Type B pancreatic cell (in vitro differentiated cells): Measurements from ENCODE around the gene SPEN. TPM values are rescaled to one million over a fixed set of nuclear protein-coding genes. Genes with fewer than 3 reads are reported as not detected.

Experiments
- DNase-seq: peaks from one replicate; pipeline ENCODE4 v3.0.0; 2021; ENCODE audit warnings: mixed read lengths; ENCODE audit not compliant: unreplicated experiment; ENCODE audit errors: extremely low spot score
- H3K27ac Mint-ChIP-seq: 2 replicates; pipeline ENCODE4 v1.8.0; 2021; ENCODE audit warnings: mild to moderate bottlenecking, mixed read lengths
- H3K27me3 Mint-ChIP-seq: 2 replicates; pipeline ENCODE4 v1.8.0; 2021; ENCODE audit warnings: mixed read lengths
- H3K36me3 Mint-ChIP-seq: 2 replicates; pipeline ENCODE4 v1.8.0; 2021; ENCODE audit warnings: mixed read lengths
- H3K4me1 Mint-ChIP-seq: one replicate; pipeline ENCODE4 v1.8.0; 2021; ENCODE audit warnings: mixed read lengths; ENCODE audit not compliant: unreplicated experiment
- H3K4me3 Mint-ChIP-seq: 2 replicates; pipeline ENCODE4 v1.8.0; 2021; ENCODE audit warnings: mild to moderate bottlenecking, mixed read lengths
- H3K9me3 Mint-ChIP-seq: 2 replicates; pipeline ENCODE4 v1.8.0; 2021; ENCODE audit warnings: mixed read lengths
- total RNA-seq: library from RNA; stranded (reverse); gene quantifications from 2 replicates; pipeline ENCODE4 v1.2.1, GENCODE V29; 2021; ENCODE audit warnings: low replicate concordance
- TF ChIP-seq, protein P1 (sequence below): fragments of 200-600 bp; sonication (generic); conservative IDR thresholded peaks from 2 replicates; pipeline ENCODE4 v1.5.0; 2021; ENCODE audit warnings: antibody characterized with exemption, mild to moderate bottlenecking

The SPEN gene
- total RNA-seq, 1 donor from 2014 or later: 66.5 TPM

DNA sequence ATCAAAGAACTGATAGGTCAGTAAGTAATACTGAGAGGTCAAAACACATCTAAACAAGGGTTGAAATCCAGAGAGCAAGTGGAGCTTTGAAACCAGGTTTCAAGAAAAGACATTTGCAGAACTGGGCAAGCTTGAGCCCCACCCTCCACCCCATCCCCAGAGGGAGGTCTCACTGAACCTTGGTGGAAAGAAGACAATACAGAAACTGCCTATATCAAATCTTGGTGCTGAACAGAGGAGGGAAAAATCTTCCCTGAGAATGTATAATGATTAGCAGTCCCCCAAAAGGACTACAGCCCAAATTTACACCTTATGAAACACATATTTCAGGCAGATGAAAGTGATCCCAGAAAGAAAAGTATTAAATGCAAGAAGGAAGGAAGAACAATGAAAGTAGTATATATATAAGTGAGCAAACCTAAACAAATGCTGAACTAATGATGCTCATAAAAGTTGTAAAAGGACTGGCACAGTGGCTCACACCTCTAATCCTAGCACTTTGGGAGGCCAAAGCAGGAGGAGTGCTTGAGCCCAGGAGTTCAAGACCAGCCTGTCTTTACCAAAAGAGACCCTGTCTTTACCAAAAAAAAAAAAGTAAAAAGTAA lies 116.0 kb downstream of the SPEN start:
- H3K27ac Mint-ChIP-seq: no peak overlapping the region
- peaks cover 41% of the 10 kb centered on the region for H3K4me1 Mint-ChIP-seq
- no peak overlapping the region for H3K4me3 Mint-ChIP-seq

DNA sequence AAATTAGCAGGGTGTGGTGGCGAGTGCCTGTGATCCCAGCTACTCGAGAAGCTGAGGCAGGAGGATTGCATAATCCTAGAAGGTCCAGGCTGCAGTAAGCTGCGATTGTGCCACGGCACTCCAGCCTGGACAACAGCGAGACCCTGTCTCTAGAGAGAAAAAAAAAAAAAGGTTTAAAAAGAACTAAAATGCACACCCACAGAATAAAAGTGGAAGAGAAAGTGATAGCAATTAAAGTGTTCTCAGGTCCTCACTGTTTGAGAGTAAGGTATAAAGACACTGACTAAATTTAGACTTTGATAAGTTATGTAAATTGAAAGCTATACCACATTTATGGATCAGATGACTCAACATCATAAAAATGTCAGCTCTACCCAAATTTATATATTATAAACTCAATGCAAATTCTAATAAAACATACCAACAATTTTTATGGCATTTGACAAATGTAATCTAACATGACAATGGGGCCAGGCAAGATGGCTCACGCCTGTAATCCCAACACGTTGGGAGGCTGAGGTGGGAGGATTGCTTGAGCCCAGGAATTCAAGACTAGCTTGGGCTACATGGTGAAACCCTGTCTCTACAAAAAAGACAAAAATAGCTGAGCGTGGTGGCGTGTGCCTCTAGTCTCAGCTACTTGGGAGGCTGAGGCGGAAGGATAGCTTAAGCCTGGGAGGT lies 116.6 kb downstream of the SPEN start:
- H3K27me3 Mint-ChIP-seq: no peaks in the 10 kb centered on the region
- no peak for DNase-seq
- peaks cover 20% of the 10 kb centered on the region for H3K36me3 Mint-ChIP-seq
- TF ChIP-seq, protein P1, sequence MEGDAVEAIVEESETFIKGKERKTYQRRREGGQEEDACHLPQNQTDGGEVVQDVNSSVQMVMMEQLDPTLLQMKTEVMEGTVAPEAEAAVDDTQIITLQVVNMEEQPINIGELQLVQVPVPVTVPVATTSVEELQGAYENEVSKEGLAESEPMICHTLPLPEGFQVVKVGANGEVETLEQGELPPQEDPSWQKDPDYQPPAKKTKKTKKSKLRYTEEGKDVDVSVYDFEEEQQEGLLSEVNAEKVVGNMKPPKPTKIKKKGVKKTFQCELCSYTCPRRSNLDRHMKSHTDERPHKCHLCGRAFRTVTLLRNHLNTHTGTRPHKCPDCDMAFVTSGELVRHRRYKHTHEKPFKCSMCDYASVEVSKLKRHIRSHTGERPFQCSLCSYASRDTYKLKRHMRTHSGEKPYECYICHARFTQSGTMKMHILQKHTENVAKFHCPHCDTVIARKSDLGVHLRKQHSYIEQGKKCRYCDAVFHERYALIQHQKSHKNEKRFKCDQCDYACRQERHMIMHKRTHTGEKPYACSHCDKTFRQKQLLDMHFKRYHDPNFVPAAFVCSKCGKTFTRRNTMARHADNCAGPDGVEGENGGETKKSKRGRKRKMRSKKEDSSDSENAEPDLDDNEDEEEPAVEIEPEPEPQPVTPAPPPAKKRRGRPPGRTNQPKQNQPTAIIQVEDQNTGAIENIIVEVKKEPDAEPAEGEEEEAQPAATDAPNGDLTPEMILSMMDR: no peak
- H3K4me3 Mint-ChIP-seq: no peak overlapping the region
- H3K27ac Mint-ChIP-seq: no peak overlapping the region
- H3K9me3 Mint-ChIP-seq: no peaks in the 10 kb centered on the region
- H3K4me1 Mint-ChIP-seq: peaks cover 37% of the 10 kb centered on the region

More for the DNA sequence above, 116.0 kb downstream of the SPEN start:
- no peak for DNase-seq
- TF ChIP-seq, protein P1: no peak
- peaks cover 19% of the 10 kb centered on the region for H3K36me3 Mint-ChIP-seq
- no peaks in the 10 kb centered on the region for H3K9me3 Mint-ChIP-seq
- no peaks in the 10 kb centered on the region for H3K27me3 Mint-ChIP-seq

DNA sequence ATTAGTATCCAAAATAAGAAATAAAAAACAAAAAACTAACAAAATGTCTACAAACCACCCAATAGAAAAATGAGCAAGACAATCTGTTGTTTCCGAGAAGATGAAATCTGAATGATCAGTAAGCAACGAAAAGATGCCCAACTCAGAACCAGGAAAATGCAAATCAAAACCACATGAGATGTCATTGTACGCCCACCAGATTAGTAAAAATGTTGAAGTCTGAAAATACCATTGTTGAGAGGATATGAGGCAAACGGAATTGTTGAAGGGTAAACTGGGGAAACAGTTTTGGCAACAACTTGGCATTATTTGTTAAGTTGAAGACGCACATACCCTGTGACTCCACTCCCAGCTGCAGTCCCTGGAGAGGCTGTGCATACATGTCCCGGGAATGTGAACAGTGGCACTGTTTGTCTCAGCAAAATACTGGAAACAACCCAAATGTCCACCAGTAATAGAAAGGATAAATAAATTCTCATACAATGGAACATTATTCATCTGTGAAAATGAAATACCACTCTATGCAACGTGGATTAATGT lies 117.8 kb downstream of the SPEN start:
- H3K4me1 Mint-ChIP-seq: peaks cover 33% of the 10 kb centered on the region
- DNase-seq: no peak
- H3K27me3 Mint-ChIP-seq: no peaks in the 10 kb centered on the region
- H3K36me3 Mint-ChIP-seq: peaks cover 28% of the 10 kb centered on the region
- no peak overlapping the region for H3K27ac Mint-ChIP-seq
- TF ChIP-seq, protein P1: no peak
- H3K4me3 Mint-ChIP-seq: no peak overlapping the region
- no peaks in the 10 kb centered on the region for H3K9me3 Mint-ChIP-seq

DNA sequence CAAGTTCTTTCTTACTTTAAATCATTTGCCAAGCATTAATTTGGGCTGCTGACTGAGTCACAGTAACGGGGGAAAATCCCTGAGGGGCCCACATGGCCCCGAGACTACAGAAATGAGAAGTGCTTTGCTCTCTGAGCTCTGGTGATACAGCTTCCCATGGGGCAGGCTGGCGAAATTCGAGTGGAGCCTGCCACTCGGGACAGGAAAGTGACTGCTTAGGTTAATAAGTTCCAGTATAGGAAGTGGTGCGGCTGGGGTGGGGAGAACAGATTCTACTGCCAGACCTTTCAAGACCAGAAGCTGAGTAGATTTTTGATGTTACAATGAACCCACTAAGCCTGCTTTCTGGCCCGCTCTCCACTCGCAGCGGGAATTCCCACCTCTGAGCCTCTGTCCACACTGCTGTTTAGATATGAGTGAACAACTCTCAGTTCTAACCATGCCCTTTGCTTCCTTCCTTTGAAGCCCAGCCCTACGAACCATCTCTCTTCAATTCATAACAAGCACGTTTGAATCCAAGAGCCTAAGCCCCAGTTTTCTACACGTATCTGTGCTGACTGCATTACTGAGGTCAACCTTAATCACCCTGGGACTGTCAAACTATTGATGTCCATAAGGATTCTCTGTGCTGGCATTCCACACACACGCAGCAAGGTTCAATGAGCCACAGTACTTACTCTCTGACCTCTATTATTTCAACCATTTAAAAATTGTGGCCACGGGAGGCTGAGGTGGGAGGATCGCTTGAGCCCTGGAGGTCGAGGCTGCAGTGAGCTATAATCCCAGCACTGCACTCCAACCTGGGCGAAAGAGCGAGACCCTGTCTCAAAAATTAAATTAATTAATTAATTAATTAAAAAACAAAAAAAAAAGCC lies 118.8 kb downstream of the SPEN start:
- peaks cover 25% of the 10 kb centered on the region for H3K4me1 Mint-ChIP-seq
- TF ChIP-seq, protein P1: no peak
- H3K36me3 Mint-ChIP-seq: peaks cover 30% of the 10 kb centered on the region
- H3K27me3 Mint-ChIP-seq: no peaks in the 10 kb centered on the region
- no peak overlapping the region for H3K4me3 Mint-ChIP-seq
- no peak for DNase-seq
- H3K27ac Mint-ChIP-seq: no peak overlapping the region
- H3K9me3 Mint-ChIP-seq: no peaks in the 10 kb centered on the region

DNA sequence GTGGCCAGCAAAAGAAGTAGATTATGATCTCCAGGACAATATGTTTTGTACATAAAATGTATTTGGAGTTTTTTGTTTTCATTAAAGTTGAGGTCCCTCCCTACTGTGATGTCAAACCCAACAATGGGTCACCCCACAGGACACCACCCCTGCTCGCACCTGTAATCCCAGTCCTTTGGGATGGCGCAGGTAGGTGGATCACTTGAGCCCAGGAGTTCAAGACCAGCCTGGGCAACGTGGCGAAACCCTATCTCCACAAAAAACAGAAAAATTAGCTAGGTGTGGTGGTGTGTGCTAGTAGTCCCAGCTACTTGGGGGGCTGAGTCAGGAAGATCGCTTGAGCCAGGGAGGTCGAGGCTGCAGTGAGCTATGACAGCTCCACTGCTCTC lies 119.4 kb downstream of the SPEN start:
- DNase-seq: no peak
- Mint-ChIP-seq H3K36me3 (peaks cover 32% of the 10 kb centered on the region), H3K4me1 (peaks cover 21% of the 10 kb centered on the region), H3K27me3 (no peaks in the 10 kb centered on the region), H3K9me3 (no peaks in the 10 kb centered on the region), H3K4me3 (no peak overlapping the region), H3K27ac (no peak overlapping the region)
- TF ChIP-seq, protein P1: no peak
